ENCODE data around the gene ITGAD.

GRCh38 chr16:31361201-31362110 lies 31.7 kb upstream of the ITGAD start:
- TF ChIP-seq CTCF (conservative IDR thresholded peaks at IDR 0.05; ENCODE audit: low read depth, low read length) (no peak), EZH2 (IDR thresholded peaks at IDR 0.05; ENCODE audit: borderline replicate concordance, low read depth, low read length, poor library complexity, severe bottlenecking) (no peak)

Measured in A673 (cell line).